ENCODE data around the gene TTC31.

TTC31 gene

GRCh38 chr2:74502720-74503505 is 20.0 kb downstream of the TTC31 start:
- in situ Hi-C loops (cut with MboI; ENCODE audit: low sequenced_read_pairs): no loop called here

GRCh38 chr2:74503506-74504475 is 20.9 kb downstream of the TTC31 start:
- in situ Hi-C loops (cut with MboI; ENCODE audit: low sequenced_read_pairs): no loop called here

- in situ Hi-C loops (cut with MboI; ENCODE audit: low sequenced_read_pairs): no loop called here
These were observed 21.7 kb downstream of the TTC31 start for GRCh38 chr2:74504591-74504990.

GRCh38 chr2:74505448-74506246 is 22.8 kb downstream of the TTC31 start:
- in situ Hi-C loops (cut with MboI; ENCODE audit: low sequenced_read_pairs): no loop called here

GRCh38 chr2:74507145-74507925 is 24.5 kb downstream of the TTC31 start, which contains the start of gene PCGF1:
PCGF1 (minus strand) TSS chr2:74507695; CDS start chr2:74507668, 27 bp downstream.
- in situ Hi-C loops (cut with MboI; ENCODE audit: low sequenced_read_pairs): no loop called here

GRCh38 chr2:74507926-74508520 is 25.1 kb downstream of the TTC31 start:
- in situ Hi-C loops (cut with MboI; ENCODE audit: low sequenced_read_pairs): no loop called here

- in situ Hi-C loops (cut with MboI; ENCODE audit: low sequenced_read_pairs): no loop called here
These were observed 27.4 kb downstream of the TTC31 start for GRCh38 chr2:74510272-74510671.

- in situ Hi-C loops (cut with MboI; ENCODE audit: low sequenced_read_pairs): no loop called here
These were observed 28.5 kb downstream of the TTC31 start for GRCh38 chr2:74511104-74511989.

GRCh38 chr2:74512744-74513604 is 30.1 kb downstream of the TTC31 start:
- in situ Hi-C loops (cut with MboI; ENCODE audit: low sequenced_read_pairs): no loop called here

GRCh38 chr2:74513605-74514367 is 30.9 kb downstream of the TTC31 start:
- in situ Hi-C loops (cut with MboI; ENCODE audit: low sequenced_read_pairs): no loop called here

GRCh38 chr2:74514368-74515270 is 31.7 kb downstream of the TTC31 start, which contains the start of gene TLX2:
TLX2 (plus strand) TSS chr2:74514450; CDS start chr2:74514807, 357 bp downstream.
- in situ Hi-C loops (cut with MboI; ENCODE audit: low sequenced_read_pairs): no loop called here

- in situ Hi-C loops (cut with MboI; ENCODE audit: low sequenced_read_pairs): no loop called here
These were observed 32.5 kb downstream of the TTC31 start for GRCh38 chr2:74515271-74515980.

GRCh38 chr2:74515981-74516633 is 33.2 kb downstream of the TTC31 start:
- in situ Hi-C loops (cut with MboI; ENCODE audit: low sequenced_read_pairs): no loop called here

- in situ Hi-C loops (cut with MboI; ENCODE audit: low sequenced_read_pairs): no loop called here
These were observed 33.8 kb downstream of the TTC31 start for GRCh38 chr2:74516650-74517049.

- in situ Hi-C loops (cut with MboI; ENCODE audit: low sequenced_read_pairs): no loop called here
These were observed 39.6 kb downstream of the TTC31 start for GRCh38 chr2:74522516-74522915.
